ENCODE data around the gene OR2J1. TPM values are rescaled to one million over a fixed set of nuclear protein-coding genes. Genes with fewer than 3 reads are reported as not detected.
A peak's percentile ranks its signal among the peaks of the same experiment; 100 is the strongest.

The OR2J1 gene
- total RNA-seq: under 1 TPM in 1 of 6 donors, not detected in 5; 0.49 TPM

DNA sequence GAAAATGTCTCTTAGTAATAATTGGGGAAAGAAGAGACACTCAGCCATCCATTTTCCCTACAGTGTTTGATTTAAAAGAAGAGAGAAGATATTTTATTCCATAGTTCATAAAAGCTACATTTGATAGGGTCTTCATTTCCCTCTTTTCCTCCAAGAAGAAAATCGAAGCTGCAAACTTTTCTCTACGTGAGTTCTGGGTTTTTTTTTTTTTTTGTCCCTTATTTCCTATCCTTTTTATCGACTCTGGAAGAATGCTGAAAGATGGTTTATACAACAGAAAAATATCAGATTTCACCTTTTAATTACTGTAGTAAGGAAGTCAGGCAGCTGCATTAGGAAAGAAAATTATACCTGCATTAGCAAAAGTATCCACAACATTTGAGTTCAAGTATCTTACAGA is at the start of gene OR2J1:
Gene OR2J1 (plus strand): TSS at position 301 of the 400 bp plus-strand sequence. CDS start 1,453 bp downstream, outside the sequence.
- no peak within 1 kb of the TSS for H3K4me3 ChIP-seq
- WGBS, 2 donors: 76 to 79% methylated on average over 3 of the region's 3 CpGs
- DNase-seq: no peak
- H3K4me1 ChIP-seq: no peaks in the 10 kb centered on the region
- no peaks in the 10 kb centered on the region for H3K36me3 ChIP-seq
- H3K27ac ChIP-seq: no peak within 1 kb of the TSS
- H3K9me3 ChIP-seq: no peaks in the 10 kb centered on the region
- ATAC-seq (ENCODE audit: low FRiP score in 2 of 2): no peak
- TF ChIP-seq POLR2AphosphoS5 (IDR thresholded peaks at IDR 0.05): no peak
- H3K27me3 ChIP-seq: no peaks in the 10 kb centered on the region

DNA sequence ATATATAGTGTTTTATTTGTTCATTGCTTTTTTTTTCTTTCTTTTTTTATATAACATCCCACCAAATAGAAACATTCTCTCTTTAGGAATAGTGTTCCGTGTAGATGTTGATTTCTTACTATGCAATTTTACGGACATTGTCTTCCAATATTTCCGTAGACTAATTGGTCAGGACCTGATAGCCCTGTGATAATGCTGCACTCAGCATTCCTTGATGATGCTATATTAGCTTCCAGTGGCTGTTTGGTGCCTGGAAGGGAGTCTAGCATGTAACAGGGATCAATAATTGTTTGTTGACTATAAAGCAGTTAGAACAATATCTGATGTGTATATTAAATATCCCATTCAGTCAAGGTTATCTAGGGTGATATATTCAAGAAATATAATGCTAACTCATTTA is 47.6 kb upstream of the OR2J1 start:
- 81 to 83% methylated on average over 3 of the region's 3 CpGs for WGBS, 2 donors
- Histone ChIP-seq H3K27me3 (no peaks in the 10 kb centered on the region), H3K4me1 (no peaks in the 10 kb centered on the region)

DNA sequence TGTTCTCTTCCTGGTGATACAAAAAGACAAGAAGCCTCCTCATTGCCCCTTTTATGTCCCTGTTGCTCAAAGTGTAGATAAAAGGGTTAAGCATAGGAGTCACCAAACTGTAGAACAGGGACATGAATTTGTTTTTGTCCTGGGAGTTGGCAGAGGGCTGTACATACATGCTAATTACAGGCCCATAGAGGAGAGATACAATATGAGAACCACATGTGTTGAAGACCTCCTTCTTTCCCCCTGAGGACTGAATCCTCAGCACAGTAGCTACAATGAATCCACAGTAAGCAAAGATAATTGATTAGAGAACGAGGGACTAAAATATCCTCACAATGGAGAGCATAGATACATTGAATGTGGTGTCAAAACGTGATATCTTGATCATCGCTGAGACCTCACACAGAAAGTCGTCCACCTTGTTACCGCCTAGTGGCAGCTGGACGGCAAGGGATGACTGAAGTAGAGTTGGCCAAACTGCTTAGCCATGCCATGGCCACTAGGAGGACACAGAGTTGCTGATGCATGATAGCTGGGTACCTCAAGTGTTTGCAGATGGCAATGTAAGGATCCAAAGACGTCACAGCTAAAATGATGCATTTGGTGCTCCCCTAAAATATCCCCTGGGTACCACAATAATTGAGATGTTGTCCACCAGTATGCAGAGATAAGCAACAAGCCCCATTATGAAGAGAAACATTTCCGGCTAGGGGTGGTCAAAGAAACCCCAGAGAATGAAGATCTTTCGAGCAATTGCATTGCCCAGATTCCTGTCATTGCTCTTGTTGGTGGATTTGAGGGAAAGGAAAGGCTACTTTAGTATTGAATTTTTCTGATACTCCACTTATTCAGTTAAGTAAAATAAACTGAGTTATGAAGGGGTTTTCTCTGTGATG is 27.2 kb upstream of the OR2J1 start:
- no peak for ATAC-seq (ENCODE audit: low FRiP score in 2 of 2)

More for the DNA sequence above, 47.6 kb upstream of the OR2J1 start:
- no peaks in the 10 kb centered on the region for H3K36me3 ChIP-seq
- ATAC-seq (ENCODE audit: low FRiP score in 2 of 2): no peak
- H3K9me3 ChIP-seq: no peaks in the 10 kb centered on the region
- no peak overlapping the region for H3K27ac ChIP-seq
- TF ChIP-seq POLR2A (IDR thresholded peaks at IDR 0.05) (no peak), EP300 (IDR thresholded peaks at IDR 0.05) (no peak), POLR2AphosphoS5 (IDR thresholded peaks at IDR 0.05) (no peak)
- TF ChIP-seq, protein P1, sequence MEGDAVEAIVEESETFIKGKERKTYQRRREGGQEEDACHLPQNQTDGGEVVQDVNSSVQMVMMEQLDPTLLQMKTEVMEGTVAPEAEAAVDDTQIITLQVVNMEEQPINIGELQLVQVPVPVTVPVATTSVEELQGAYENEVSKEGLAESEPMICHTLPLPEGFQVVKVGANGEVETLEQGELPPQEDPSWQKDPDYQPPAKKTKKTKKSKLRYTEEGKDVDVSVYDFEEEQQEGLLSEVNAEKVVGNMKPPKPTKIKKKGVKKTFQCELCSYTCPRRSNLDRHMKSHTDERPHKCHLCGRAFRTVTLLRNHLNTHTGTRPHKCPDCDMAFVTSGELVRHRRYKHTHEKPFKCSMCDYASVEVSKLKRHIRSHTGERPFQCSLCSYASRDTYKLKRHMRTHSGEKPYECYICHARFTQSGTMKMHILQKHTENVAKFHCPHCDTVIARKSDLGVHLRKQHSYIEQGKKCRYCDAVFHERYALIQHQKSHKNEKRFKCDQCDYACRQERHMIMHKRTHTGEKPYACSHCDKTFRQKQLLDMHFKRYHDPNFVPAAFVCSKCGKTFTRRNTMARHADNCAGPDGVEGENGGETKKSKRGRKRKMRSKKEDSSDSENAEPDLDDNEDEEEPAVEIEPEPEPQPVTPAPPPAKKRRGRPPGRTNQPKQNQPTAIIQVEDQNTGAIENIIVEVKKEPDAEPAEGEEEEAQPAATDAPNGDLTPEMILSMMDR (IDR thresholded peaks at IDR 0.05): no peak
- no peak for DNase-seq
- no peak overlapping the region for H3K4me3 ChIP-seq

DNA sequence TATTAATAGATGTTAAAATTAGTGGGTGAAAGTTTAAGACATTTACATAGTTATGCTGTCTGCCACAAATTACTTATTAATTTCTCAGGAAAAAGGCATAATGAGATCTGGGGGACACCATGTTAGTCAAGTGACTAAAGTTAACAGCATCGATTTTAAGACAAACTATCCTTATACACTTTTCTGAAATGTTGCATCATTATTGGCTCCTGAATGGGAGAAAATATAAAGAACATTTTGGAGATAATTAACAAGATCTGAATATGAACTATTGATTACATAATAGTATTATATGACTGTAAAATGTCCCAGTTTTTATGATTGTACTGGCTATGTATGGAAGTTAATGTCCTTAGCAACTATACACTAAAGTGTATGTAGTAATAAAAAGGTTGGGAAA is 20.1 kb upstream of the OR2J1 start:
- no peak for DNase-seq
- Histone ChIP-seq H3K9me3 (no peaks in the 10 kb centered on the region), H3K4me3 (no peak overlapping the region), H3K4me1 (no peaks in the 10 kb centered on the region), H3K27ac (no peak overlapping the region), H3K36me3 (no peaks in the 10 kb centered on the region), H3K27me3 (no peaks in the 10 kb centered on the region)
- no peak for ATAC-seq (ENCODE audit: low FRiP score in 2 of 2)
- no peak for TF ChIP-seq EP300 (IDR thresholded peaks at IDR 0.05)
- TF ChIP-seq, protein P1 (IDR thresholded peaks at IDR 0.05): no peak
- TF ChIP-seq POLR2A (IDR thresholded peaks at IDR 0.05): no peak
- TF ChIP-seq POLR2AphosphoS5 (IDR thresholded peaks at IDR 0.05): no peak
- WGBS, 2 donors: 85 to 86% methylated on average over 1 of the region's 1 CpG

More for the DNA sequence above, 27.2 kb upstream of the OR2J1 start:
- no peaks in the 10 kb centered on the region for H3K4me1 ChIP-seq
- TF ChIP-seq POLR2AphosphoS5 (IDR thresholded peaks at IDR 0.05) (no peak), POLR2A (IDR thresholded peaks at IDR 0.05) (no peak), EP300 (IDR thresholded peaks at IDR 0.05) (no peak)
- TF ChIP-seq, protein P1 (IDR thresholded peaks at IDR 0.05): peak in 5 of 6 experiments; percentile 22 to 62 (median 40)
- H3K27ac ChIP-seq: no peak overlapping the region
- peak in 1 of 2 donors; percentile 21 for DNase-seq
- no peaks in the 10 kb centered on the region for H3K9me3 ChIP-seq
- no peaks in the 10 kb centered on the region for H3K36me3 ChIP-seq
- no peak overlapping the region for H3K4me3 ChIP-seq
- WGBS, 2 donors: 37 to 41% methylated on average over 9 of the region's 9 CpGs
- H3K27me3 ChIP-seq: no peaks in the 10 kb centered on the region

DNA sequence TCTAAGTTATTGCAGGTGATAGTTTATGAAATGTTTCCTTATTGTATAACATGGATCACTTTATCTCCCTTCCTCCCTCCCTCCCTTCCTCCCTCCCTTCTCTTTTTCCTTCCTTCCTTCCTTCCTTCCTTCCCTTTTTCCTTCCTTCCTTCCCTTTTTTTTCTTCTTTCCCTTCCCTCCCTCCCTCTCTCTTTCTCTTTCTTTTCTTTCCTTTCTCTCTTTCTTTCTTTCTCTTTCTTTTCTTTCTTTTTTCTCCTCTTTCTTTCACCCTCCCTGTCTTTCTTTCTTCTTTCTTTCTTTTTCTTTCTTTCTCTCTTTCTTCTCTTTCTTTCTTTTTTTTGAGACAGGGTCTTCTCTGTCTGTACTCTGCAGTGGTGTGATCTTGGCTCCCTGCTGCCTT is 18.0 kb upstream of the OR2J1 start:
- H3K36me3 ChIP-seq: no peaks in the 10 kb centered on the region
- no peak for ATAC-seq (ENCODE audit: low FRiP score in 2 of 2)
- TF ChIP-seq, protein P1 (IDR thresholded peaks at IDR 0.05): no peak
- TF ChIP-seq EP300 (IDR thresholded peaks at IDR 0.05) (no peak), POLR2A (IDR thresholded peaks at IDR 0.05) (no peak), POLR2AphosphoS5 (IDR thresholded peaks at IDR 0.05) (no peak)
- no peak for DNase-seq
- H3K4me3 ChIP-seq: no peak overlapping the region
- H3K4me1 ChIP-seq: no peaks in the 10 kb centered on the region
- H3K9me3 ChIP-seq: no peaks in the 10 kb centered on the region
- no peak overlapping the region for H3K27ac ChIP-seq
- no peaks in the 10 kb centered on the region for H3K27me3 ChIP-seq
